Gastrocnemius medialis (tissue), 4 donors: ENCODE measurements around the gene DHCR24. TPM values are rescaled to one million over a fixed set of nuclear protein-coding genes. Genes with fewer than 3 reads are reported as not detected.

Experiments used
- ATAC-seq, 2 donors: fragments of 150-250 bp; one replicate each; pipeline ENCODE4 v1.9.1; 2016
- DNase-seq, 2 donors: peaks; one replicate each; pipeline ENCODE4 v3.0.0-alpha.2; 2019
- H3K27ac ChIP-seq, 4 donors: fragments of 200-600 bp; sonication (generic); 1 replicate in 1 of 4; 2 replicates in 3 of 4; pipeline ENCODE4 v1.5.1; 2016 to 2018; ENCODE audit warnings: mild to moderate bottlenecking in 2 of 4, moderate library complexity in 1 of 4
- H3K27me3 ChIP-seq, 3 donors: fragments of 200-600 bp; sonication (generic) in 2 of 3; 1 replicate in 1 of 3; 2 replicates in 2 of 3; pipeline versions ENCODE4 v1.5.1 to v1.6.0; 2016 to 2019; ENCODE audit warnings: mild to moderate bottlenecking in 1 of 3, moderate library complexity in 1 of 3
- H3K36me3 ChIP-seq, 2 donors: fragments of 200-600 bp; sonication (generic) in 1 of 2; one replicate each; pipeline ENCODE4 v1.5.1; 2017 to 2018
- H3K4me1 ChIP-seq, 2 donors: fragments of 200-600 bp; sonication (generic) in 1 of 2; one replicate each; pipeline ENCODE4 v1.5.1; 2016 to 2017; ENCODE audit warnings: mild to moderate bottlenecking in 2 of 2
- H3K4me3 ChIP-seq, 4 donors: fragments of 200-600 bp; sonication (generic) in 3 of 4; 1 replicate in 1 of 4; 2 replicates in 3 of 4; pipeline ENCODE4 v1.5.1; 2016 to 2019; ENCODE audit warnings: mild to moderate bottlenecking in 2 of 4
- H3K9me3 ChIP-seq, 3 donors: fragments of 200-600 bp; sonication (generic) in 2 of 3; 1 replicate in 1 of 3; 2 replicates in 2 of 3; pipeline ENCODE4 v1.5.1; 2016 to 2019
- CTCF ChIP-seq, 5 experiments: fragments of 450-650 bp in 3 of 5; fragments of 200-600 bp in 2 of 5; sonication (generic) in 2 of 5; IDR thresholded peaks in 4 of 5; conservative IDR thresholded peaks in 1 of 5; 1 replicate in 4 of 5; 2 replicates in 1 of 5; pipeline ENCODE4 v1.5.1; 2016 to 2019; ENCODE audit warnings: antibody characterized with exemption in 5 of 5, mild to moderate bottlenecking in 3 of 5, moderate library complexity in 3 of 5
- POLR2A ChIP-seq, 2 donors: fragments of 450-650 bp; IDR thresholded peaks; one replicate each; pipeline ENCODE4 v1.6.1; 2017; ENCODE audit warnings: antibody characterized with exemption in 2 of 2, mild to moderate bottlenecking in 2 of 2, moderate library complexity in 2 of 2
- in situ Hi-C, 4 donors: fragments of 200-750 bp; cut with MboI; loops; one replicate each; pipeline versions ENCODE4 v1.15.0 to v1.8.0; 2017; ENCODE audit warnings: low sequenced_read_pairs in 4 of 4
- intact Hi-C: fragments of 100-400 bp; cut with DNase I; formaldehyde crosslinking; loops from one replicate; pipeline ENCODE4 v1.15.1; 2023; ENCODE audit warnings: low total_unique reads
- total RNA-seq, 4 donors: library from RNA; depleted of rRNA; stranded (reverse); fragments of >200 nt; gene quantifications; one replicate each; pipeline versions ENCODE4 v1.1.0 to v1.2.3, GENCODE V29; 2016

The DHCR24 gene
- total RNA-seq, 4 donors from 2014 or later, result 155 to 362 (median 207) TPM

GRCh38 chr1:54889132-54889725 lies 2.2 kb upstream of the DHCR24 start:
- TF ChIP-seq CTCF (IDR thresholded peaks at IDR 0.05 in 4 of 5, conservative IDR thresholded peaks at IDR 0.05 in 1 of 5), result no peak
- no peak for TF ChIP-seq POLR2A (IDR thresholded peaks at IDR 0.05)
- no peak for ATAC-seq
- in situ Hi-C loops, result no loop called here
- no peaks in the 10 kb centered on the region for H3K36me3 ChIP-seq
- H3K27me3 ChIP-seq, result no peaks in the 10 kb centered on the region
- no peaks in the 10 kb centered on the region for H3K9me3 ChIP-seq
- no peak for DNase-seq
- peaks cover 21 to 24% of the 10 kb centered on the region in 2 donors for H3K4me1 ChIP-seq
- H3K27ac ChIP-seq, result no peak overlapping the region
- H3K4me3 ChIP-seq, result no peak overlapping the region
- intact Hi-C loops, result loop anchor here (10.0 kb wide), 1 partner anchor 304 kb away; no protein-coding TSS in a partner anchor

- in situ Hi-C loops (no loop called here), intact Hi-C loops (loop anchor here (10.0 kb wide), 1 partner anchor 303 kb away; no protein-coding TSS in a partner anchor)
- ATAC-seq, result no peak
- H3K36me3 ChIP-seq, result no peaks in the 10 kb centered on the region
- H3K4me3 ChIP-seq, result peak overlapping the region in 2 of 4 donors; percentile 83 to 90
- peak overlapping the region in 3 of 4 donors; percentile 85 to 93 (median 92) for H3K27ac ChIP-seq
- TF ChIP-seq CTCF (IDR thresholded peaks at IDR 0.05 in 4 of 5, conservative IDR thresholded peaks at IDR 0.05 in 1 of 5) (no peak), POLR2A (IDR thresholded peaks at IDR 0.05) (no peak)
- H3K9me3 ChIP-seq, result no peaks in the 10 kb centered on the region
- H3K4me1 ChIP-seq, result peaks cover 30 to 34% of the 10 kb centered on the region in 2 donors
- no peaks in the 10 kb centered on the region for H3K27me3 ChIP-seq
- DNase-seq, result no peak
Measured at GRCh38 chr1:54888080-54888733, 1.2 kb upstream of the DHCR24 start.

GRCh38 chr1:54887665-54888071 lies 673 bp upstream of the DHCR24 start:
- Histone ChIP-seq H3K36me3 (no peaks in the 10 kb centered on the region), H3K27me3 (no peaks in the 10 kb centered on the region), H3K4me3 (peak overlapping the region; percentile 81 to 99 (median 86)), H3K4me1 (peaks cover 34 to 39% of the 10 kb centered on the region in 2 donors), H3K27ac (peak overlapping the region; percentile 84 to 93 (median 88)), H3K9me3 (no peaks in the 10 kb centered on the region)
- in situ Hi-C loops, result no loop called here
- intact Hi-C loops, result loop anchor here (2.0 to 10.0 kb wide), 2 partner anchors 35 to 303 kb away; no protein-coding TSS in a partner anchor
- DNase-seq (peak; percentile 42 to 68), ATAC-seq (peak; percentile 17 to 47)
- no peak for TF ChIP-seq CTCF (IDR thresholded peaks at IDR 0.05 in 4 of 5, conservative IDR thresholded peaks at IDR 0.05 in 1 of 5)
- TF ChIP-seq POLR2A (IDR thresholded peaks at IDR 0.05), result no peak

- Histone ChIP-seq H3K36me3 (no peaks in the 10 kb centered on the region), H3K27me3 (no peaks in the 10 kb centered on the region), H3K4me3 (peak overlapping the region; percentile 81 to 99 (median 86)), H3K9me3 (no peaks in the 10 kb centered on the region), H3K4me1 (peaks cover 34 to 47% of the 10 kb centered on the region in 2 donors), H3K27ac (peak overlapping the region; percentile 84 to 93 (median 88))
- ATAC-seq (no peak), DNase-seq (no peak)
- TF ChIP-seq CTCF (IDR thresholded peaks at IDR 0.05 in 4 of 5, conservative IDR thresholded peaks at IDR 0.05 in 1 of 5), result no peak
- TF ChIP-seq POLR2A (IDR thresholded peaks at IDR 0.05), result no peak
- in situ Hi-C loops (no loop called here), intact Hi-C loops (loop anchor here (2.0 to 10.0 kb wide), 2 partner anchors 37 to 301 kb away; no protein-coding TSS in a partner anchor)
Measured at GRCh38 chr1:54885807-54886723, 930 bp downstream of the DHCR24 start.
